Fibroblast of peridontal ligament (primary cell): ENCODE results near the gene PTGR1.

ENCODE experiments used
- DNase-seq: peaks from one replicate; pipeline ENCODE4 v3.0.0-alpha.2; 2010; ENCODE audit errors: extremely low read depth

Gene PTGR1

GRCh38 chr9:111542497-111543254 is 56.8 kb downstream of the PTGR1 start:
- no peak for DNase-seq

GRCh38 chr9:111533099-111533790 is 66.2 kb downstream of the PTGR1 start:
- DNase-seq: peak; percentile 48

GRCh38 chr9:111531716-111532115 is 67.7 kb downstream of the PTGR1 start:
- no peak for DNase-seq

- DNase-seq: no peak
Measured at GRCh38 chr9:111529787-111530186, 69.7 kb downstream of the PTGR1 start.

DNA sequence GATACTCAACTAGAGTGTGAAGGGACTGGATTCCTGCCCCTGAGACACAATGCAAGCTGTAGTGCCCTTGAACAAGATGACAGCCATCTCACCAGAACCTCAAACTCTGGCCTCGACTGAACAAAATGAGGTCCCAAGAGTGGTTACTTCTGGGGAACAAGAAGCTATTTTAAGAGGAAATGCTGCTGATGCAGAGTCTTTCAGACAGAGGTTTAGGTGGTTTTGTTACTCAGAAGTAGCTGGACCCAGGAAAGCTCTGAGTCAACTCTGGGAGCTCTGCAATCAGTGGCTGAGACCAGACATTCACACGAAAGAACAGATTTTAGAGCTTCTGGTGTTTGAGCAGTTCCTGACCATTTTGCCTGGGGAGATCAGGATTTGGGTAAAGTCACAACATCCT is 72.1 kb downstream of the PTGR1 start:
- DNase-seq: no peak

DNA sequence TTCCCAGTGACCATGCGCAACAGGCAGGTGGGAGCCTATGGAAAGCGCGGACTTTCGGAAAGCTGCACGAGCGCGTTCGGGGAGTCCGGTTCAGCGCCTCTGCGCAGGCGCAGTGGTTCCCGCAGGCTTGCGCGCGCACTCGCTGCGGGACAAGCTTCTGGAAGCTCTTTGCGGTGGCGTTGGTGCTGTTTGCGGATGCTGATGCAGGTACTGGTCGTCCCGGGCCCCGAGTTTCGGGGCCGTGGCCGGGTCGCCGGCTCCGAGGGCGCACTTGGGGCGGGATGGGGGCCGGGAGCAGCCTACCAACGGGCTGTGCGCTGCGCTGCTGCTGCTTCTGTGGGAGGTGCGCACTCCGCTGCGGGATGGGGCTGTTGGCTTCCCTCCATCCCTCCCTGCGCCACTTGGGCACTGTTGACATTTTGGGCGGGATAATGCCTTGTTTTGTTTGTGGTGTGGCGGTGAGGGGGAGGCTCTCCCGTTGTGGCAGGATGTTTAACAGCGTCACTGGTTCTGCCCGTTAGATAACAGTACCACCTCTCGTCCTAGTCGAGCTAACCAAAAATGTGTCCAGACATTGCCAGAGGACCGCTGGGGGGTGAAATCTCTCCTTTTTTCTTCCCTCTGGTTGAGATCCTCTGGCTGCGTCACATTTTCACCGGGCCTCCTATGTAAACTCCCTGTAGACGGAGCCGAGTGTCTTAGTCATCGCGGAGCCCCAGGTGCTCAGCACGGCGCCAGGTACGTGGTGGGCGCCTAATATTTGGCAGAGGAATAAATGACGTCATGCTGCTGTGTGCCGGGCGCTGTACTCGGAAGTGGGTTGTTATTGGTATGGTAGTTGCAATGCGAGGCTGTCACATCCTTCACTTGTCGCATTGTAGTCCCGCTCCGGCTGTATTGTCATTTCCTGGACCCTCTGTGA is 74.1 kb downstream of the PTGR1 start, which contains the start of gene ZNF483:
Gene ZNF483, plus strand, starts transcription at position 124 of the 922 bp plus-strand sequence. CDS start 2,217 bp downstream, outside the sequence.
- peak; percentile 71 for DNase-seq

DNA sequence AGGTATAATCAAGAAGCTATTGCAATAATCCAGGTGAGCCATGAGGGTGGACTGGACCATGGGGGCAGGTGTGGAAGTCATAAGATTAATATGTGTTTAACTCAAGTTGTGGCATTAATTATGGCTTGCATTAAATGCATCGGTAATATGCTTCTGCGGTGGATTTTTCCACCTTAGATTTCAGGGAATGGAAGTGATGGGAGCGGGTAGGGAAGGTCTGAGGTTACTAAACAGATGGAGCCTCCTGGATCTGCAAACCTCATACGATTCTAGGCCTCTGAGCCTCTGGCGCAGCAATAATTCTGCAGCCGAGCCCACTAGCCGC is 74.8 kb downstream of the PTGR1 start:
- DNase-seq: no peak

DNA sequence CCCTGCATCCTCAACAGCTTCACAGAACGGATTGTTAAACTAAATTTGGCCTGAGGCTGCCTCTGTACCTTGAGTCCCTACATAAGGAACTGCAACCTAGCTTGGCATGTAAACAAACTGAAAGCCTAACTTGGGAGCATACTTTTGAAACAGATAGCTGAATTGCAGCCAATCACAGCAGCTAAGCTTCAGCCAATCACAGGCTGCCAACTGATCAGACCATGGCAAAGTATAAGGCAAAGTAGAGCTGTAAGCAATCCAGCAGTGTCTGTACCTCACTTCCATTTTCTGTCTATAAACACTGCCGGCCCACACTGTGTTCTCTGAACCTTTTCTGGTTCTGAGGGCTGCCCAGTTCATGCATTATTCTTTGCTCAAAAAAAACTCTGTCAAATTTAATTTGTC is 83.4 kb downstream of the PTGR1 start:
- DNase-seq: peak; percentile 19

GRCh38 chr9:111514967-111515366 is 84.5 kb downstream of the PTGR1 start:
- DNase-seq: no peak
